HG03457 (cell line): ENCODE data around the gene SMOC2.

Experiments
- ATAC-seq: cut with Tn5 transposase; IDR thresholded peaks from one replicate; pipeline ENCODE4 v1.9.1; 2021; ENCODE audit warnings: moderate number of reproducible peaks; ENCODE audit not compliant: unreplicated experiment

The SMOC2 gene, protein sequence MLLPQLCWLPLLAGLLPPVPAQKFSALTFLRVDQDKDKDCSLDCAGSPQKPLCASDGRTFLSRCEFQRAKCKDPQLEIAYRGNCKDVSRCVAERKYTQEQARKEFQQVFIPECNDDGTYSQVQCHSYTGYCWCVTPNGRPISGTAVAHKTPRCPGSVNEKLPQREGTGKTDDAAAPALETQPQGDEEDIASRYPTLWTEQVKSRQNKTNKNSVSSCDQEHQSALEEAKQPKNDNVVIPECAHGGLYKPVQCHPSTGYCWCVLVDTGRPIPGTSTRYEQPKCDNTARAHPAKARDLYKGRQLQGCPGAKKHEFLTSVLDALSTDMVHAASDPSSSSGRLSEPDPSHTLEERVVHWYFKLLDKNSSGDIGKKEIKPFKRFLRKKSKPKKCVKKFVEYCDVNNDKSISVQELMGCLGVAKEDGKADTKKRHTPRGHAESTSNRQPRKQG

DNA sequence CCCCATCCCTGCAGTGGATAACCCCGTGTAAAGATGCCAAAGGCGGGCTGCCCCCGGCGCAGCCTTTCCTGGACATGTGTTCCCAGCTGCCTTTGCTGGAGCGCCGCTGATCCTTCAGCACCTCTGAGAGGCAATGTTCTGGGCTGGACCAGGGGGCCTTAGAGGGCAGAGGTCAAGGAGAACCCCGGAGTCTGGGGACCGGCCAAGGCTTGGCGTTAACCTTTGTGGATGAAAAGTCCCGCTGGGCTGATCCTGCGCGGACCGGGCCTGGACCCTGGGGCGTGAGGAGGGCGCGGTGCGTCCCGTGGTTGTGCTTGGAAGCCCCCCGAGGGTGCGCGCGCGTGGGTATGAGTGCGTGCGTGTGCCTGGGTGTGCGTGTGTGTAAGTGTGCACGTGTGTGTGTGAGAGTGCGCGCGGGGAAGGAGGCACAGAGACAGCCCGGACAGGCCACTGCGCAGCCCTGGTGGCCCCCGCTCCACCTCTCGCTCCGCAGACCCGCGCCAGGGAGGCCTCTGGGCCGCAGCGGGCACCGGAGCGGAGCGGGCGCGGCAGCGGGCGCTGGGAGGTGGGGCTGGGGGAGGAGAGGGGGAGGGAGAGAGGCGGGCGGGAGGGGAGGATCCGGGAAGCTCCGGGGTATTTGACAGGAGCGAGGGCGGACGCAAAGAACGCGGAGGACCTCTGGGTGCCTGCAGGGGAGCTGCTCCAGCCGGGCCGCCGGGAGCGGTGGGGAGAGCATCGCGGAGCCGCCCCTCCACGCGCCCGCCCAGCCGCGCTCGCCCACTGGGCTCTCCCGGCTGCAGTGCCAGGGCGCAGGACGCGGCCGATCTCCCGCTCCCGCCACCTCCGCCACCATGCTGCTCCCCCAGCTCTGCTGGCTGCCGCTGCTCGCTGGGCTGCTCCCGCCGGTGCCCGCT lies at the start of gene SMOC2:
Gene SMOC2, plus strand, starts transcription at position 665 of the 914 bp plus-strand sequence. Its CDS starts 187 bp downstream, at position 852.
- no peak for ATAC-seq

DNA sequence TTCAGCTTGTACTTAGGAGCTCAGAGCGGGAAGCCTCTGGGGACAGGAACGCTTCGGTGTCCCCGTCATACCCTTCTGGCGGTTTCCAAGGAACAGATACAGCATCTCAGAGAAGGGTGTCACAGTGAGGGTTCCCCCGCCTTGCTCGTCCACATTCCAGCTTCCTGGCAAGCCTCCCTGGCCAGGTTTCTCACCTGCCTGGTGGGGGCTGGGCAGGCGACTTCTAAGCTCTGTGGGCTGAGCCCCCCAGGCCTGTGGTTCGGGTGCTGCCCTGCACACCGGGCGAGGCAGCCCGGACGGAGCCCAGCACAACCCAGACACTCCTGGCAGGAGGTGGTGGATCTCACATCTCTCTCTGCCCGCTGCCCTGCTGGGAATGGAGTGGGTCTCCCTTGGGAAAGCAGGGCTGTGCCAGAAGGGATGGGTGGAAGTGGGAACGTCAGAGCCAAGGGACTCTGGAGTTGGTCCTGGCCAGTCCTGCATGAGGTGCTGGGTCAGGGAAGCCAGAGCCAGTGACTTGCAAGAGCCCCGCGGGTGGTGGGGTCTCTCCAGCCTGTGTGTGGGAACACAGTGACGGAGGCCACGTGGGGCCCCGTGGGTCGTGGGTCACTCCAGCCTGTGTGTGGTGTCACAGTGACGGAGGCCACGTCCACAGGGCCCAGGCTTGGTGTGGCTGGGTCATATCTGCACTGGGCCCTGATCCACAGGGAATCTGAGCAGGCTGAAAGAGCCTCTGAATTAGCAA lies 47.7 kb upstream of the SMOC2 start:
- ATAC-seq = no peak

DNA sequence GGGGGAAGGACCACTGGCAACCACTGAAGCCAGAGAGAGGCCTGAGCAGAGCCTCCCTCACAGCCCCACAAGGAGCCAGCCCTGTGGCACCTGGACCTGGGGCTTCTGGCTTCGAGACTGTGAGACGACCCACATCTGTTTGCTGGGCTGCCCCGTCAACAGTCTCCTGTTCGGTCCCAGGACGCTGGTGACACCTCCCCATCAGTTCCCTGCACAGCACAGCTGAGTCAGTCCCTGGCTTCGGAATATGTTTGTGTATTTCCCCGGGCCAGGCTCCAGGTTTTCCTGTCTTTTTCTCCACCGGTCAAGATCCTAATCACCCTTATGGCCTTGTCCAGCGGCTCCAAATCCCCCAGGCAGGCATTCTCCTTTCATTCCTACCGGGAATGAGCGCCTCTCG lies 46.4 kb upstream of the SMOC2 start:
- no peak for ATAC-seq

DNA sequence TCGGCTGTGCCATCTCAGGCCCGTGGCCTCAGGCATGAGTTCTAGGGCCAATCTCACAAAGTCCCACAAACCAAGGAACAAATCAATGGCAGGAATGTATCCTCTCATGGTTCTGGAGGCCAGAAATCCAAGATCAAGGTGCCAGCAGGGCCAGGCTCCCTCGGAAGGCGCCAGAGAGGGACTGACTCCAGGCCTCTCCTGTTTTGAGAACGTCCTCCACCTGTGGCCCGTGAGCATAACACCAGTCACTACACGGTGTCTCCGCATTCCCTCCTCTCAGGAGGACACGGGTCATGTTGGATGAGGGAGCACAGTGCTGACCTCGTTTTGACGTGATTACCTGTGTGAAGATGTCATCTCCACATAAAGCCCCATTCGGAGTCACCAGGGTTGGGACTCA lies 45.0 kb upstream of the SMOC2 start:
- ATAC-seq = no peak

DNA sequence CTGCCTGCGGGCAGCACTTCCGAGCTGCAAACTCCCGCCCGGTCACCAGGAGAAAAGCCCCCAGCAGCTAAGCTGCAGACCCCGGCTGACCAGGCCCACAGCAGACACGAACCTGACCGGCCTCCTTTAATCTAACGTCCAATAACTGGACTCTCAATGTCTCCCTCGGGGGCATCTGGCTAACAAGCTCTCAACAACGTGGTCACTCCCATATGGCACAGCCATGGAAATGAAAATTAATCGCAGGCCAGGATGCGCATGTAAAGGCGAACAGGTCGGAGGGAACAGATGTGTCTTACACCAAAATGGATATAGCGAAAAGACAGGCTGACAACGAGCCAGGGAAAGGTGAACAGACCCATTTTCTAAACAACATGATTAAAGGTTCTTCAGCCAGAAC lies 44.4 kb upstream of the SMOC2 start:
- ATAC-seq = no peak

DNA sequence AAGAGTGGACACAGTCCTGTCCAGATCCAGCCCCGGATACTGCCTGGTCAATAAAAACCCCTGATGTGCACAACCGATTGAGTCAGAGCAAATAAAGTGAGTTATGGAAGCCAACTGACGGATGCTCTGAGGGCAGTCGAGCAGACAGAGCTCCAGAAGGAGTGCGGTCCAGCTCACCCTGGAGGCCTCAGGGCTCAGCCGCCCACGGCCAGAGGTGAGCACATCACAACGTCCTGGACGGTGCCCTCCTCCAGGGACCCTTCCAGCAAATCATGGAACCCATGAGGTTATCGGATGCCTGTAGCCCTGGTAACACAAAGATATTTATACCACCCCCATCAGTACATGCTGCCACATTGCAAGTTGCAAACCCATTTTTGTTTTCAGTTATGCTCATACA lies 44.0 kb upstream of the SMOC2 start:
- ATAC-seq = no peak

DNA sequence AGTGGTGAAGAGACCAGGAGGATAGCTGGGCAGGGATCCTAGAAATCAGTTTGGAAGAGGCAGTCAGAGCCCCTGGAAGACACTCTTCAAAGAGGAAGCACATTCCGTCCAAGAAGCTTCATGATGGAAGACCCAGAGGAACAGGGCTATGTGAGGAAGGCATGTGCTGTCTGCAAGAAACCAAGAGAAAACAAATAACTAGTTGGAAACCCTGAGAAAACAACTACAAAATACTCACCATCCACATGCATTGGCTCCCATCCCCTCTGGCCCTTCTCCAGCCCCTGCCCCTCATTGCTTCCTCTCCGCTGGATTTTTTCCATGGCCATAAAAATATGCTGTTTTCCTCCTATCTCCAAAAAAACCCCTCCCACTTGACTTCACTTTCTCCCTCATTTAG lies 40.9 kb upstream of the SMOC2 start:
- ATAC-seq = no peak

DNA sequence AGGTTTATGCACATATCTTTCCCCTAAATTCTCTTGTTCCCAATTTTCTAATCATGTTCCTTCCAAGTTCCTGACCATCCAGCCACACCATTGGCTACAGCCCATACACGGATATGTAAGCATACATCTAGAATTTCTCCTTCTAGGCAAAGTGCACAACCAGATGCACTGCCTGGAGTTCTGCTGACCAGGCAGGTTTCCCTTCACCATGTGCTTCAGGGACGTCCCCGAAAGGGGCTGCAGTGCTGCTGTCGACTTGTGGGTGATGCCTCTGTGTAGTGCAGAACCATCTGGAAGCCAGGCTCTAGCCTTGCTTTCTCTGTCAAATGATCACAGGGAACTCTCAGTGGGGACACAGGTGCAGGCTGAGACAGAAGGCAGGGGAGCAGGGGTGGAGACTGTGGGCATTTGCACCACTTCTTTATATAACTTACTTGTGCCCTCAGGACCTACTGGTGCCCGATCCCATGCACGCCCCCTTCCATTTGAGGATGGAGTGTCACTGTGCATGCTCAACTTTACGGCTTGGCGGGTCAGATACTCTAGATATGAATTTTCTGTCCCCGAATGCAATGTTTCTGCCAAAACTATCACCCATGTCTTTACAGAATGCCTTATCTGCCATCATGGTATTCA lies 37.5 kb upstream of the SMOC2 start:
- ATAC-seq = no peak

DNA sequence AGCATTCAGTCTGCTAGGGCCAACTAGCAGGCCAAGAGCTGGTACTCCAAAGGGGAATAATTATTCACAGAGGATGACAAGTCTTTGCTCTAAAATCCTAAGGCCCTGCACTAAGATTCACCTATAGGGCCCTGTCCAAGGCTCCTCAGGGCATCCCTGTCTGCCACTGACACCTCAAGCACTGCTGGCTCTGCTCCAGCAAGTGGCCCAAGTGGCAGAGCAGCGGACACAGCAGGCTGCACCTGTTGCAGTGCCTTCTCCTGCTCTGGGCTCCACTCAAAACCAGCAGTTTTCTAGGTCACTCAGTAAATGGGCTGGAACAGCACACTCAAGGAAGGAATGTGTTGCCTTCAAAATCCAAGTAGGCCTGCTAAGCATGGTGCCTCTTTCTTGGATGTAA lies 36.4 kb upstream of the SMOC2 start:
- ATAC-seq = no peak

DNA sequence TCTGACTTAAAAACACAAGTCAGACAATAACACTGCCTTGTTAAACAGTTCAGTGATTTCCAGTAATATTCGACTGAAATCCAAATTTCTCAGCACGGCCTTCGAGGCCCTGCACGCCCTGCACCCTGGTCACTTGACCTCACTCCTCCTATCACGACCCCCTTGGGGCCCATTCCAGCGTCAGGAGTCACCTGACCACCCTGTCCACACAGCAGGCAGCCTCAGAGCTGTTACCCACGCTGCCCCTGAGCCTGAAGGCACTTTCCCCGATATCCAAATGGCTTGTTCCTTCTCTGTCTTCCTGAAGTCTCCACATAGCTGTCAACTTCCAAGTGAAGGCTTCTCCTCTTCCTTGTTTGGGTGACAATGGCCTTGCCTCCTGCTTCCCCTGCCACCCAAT lies 33.1 kb upstream of the SMOC2 start:
- no peak for ATAC-seq

DNA sequence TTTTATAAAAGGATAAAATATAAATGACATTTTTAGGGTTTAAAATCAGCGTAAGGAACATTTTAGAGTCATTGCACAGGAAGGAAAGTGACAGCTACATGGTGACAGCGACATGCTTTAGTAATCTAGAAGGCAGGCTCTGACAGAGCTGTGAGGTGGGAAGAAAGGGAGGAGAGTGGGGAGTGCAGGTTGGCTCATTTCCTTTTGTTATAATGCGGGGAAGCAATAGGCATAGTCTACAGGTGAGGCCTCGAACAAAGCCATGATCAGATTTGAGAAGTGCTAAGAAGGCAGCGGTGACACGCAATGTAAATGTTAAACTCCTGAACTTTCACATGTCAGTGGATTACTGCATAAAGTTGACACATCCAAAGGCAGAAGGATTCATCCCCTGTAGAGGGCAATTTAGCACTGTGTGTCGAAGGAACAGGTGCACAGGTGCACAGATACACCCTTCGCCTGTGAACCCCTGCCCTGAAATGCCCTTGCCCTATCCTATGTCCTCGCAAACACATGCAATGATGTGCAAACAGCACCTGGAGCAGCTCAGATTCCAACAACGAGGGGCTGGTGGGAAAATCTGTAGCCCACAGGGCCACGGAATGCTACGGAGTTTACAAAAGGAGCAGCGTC lies 32.4 kb upstream of the SMOC2 start:
- no peak for ATAC-seq

DNA sequence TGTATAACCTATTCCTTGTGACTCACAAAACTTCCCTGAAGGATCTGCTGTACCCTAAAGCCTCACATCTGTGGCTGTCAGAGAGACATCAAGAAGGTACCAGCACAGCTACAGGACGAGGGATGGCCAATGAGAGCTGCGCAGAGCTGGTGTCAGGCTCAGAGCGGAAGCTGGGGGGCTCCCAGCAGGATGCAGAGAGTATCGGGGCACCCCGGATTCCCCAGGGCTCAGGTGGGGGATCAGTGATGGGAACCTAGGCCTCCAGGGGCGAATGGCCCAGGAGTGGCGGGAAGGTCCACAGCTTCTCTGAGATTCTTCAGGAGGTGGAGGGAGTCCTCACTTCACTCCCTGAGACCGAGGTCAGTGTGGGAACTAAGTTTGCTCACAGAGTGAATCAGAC lies 30.9 kb upstream of the SMOC2 start:
- no peak for ATAC-seq

DNA sequence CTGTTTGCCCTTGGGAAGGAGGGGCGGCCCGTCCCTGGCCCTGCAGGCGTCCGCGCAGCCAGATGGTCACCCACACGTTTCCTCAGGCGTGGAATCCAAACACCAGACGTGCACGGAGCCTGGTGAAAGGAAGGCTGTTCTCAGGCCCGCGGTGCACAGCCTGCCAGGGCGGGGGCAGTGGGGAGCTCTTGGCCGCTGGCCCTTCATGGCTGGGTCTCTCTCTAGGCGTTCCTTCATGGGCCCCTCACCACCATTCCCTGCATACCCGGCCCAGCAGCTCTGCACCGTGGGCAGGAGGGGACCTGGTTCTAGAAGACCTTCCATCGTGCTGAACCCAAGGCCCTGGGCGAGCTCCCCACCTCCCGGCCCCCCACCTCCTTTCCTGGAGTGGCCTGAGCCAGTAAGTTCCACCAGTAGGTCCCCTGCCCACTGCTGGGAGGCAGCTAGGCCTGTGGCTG lies 30.4 kb upstream of the SMOC2 start:
- no peak for ATAC-seq

DNA sequence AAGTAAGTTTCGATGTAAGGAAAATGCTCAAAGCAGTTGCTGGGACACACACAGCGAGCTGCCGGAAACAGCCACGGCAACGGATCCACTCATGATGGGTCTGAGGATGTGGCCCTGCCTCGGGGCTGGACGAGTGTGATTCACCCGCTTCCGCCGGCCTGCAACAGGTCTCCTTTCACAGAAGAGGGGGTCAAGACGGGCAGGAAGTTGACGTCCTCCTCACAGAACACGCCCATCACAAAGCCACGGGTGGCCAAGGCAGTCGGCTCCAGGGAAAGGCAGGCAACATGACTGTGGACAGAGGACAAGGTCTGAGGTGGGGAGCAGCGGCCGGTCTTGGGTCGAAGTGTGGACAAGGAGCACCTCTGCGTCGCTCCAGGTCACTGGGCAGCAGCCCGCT lies 29.9 kb upstream of the SMOC2 start:
- no peak for ATAC-seq

DNA sequence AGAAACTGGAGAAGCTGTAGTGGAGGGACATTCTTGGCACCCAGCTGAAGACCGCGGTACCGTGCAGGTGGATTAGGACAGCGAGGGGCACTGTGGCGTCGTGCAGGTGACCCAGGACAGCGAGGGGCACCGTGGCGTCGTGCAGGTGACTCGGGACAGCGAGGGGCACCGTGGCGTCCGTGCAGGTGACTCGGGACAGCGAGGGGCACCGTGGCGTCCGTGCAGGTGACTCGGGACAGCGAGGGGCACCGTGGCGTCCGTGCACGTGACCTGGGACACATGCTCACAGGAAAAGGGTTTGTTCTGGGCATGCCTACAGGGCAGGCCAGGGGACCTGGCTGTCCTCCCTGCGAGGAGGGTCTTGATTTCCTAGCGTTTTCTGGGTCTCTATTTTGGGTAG lies 29.2 kb upstream of the SMOC2 start:
- ATAC-seq = no peak

DNA sequence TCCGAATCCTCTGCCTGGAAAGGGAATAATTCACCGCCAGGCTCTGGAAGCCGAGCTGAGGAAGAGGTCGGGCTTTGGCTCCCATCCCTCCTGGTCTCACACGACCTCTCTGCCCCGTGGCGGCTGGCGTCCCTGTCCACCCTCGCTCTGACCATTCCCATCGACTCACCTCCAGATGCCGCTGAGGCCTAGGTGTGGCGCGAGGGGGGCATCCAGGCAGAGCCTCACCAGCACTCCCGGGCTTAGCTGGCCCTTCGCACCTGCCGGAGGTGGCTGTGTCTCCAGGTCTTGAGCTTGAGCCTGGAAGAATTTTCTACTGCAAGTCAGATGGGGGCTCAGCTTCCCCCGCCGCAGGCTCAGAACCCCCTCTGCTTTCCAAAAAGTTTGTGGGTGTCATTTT lies 28.5 kb upstream of the SMOC2 start:
- ATAC-seq = no peak

DNA sequence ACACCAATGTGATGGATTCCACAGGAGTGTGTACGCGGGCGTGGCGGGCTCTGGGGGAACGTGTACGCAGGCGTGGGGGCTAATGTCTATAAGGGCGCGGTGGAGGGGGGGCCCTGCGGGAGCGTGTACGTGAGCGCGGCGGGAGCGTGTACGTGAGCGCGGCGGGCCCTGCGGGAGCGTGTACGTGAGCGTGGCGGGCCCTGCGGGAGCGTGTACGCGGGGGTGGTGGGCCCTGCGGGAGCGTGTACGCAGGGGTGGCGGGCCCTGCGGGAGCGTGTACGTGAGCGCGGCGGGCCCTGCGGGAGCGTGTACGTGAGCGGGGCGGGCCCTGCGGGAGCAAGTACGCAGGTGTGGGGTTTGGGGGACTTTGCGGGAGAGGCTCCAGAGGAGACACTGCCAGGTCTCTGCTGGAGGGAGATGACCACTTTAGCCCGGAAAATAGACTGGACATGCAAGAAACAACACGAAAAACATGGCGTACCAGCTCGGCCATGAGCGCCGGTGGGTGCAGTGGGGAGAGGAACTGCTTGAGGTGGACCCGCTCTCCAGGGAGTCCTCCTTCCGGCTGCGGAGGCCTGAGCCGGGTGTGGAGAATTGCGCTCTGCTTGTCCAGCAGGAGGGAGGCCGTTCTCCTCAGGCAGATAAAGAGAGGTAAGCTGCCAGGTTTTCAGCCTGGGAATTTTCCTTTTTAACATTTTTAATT lies 27.8 kb upstream of the SMOC2 start:
- ATAC-seq = no peak

DNA sequence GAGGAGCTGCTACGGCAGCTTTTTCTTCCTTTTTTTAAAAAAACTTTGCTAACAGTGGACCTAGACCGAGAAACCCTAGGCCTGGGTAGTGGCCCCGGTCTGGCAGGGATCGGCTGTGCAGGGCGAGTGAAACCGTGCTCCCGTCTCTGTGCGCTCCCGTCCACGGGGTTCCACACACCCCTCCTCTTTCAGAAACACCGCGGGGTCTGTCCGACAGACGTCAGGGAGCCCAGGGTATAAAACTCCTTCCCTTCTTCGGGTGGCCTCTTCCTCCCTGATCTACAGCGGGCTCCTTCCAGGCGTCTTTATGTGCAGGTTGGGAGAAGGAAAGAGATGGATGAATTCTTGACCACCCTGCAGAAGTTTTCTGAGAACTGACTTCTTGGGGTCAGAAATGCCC lies 27.1 kb upstream of the SMOC2 start:
- no peak for ATAC-seq

DNA sequence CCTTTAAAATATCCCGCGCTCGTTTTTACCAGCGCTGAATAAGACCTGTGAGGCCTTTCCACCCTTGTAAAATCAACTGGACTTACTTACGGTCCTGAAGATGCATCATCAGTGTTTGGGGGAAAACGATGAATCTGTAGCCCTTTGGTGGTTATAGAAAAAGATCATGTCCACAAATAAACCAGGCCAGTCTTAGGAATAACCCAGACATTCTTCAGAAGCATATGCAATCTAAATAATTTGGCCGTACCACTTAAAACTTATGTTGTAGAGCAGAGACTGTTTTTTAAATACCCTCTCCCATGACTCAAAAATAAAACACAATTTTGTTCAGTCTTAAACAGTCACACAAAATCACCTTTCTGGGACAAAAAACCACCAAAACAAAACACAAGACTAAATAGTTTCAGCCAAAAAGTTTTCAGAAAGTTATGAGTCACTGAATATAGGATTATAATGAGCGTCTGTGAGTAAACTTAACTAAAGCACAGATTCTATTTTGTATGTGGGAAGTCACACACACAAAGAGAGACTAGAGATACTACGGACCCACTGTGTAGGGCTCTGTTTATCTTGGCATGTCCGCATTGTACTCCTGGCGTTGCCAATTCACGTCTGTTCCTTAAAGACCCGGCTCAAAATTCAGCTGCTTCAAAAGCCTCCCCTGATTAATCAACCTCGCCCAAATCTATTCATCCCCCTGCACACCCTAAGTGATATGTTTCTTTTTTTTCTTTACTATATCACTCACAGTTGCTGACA lies 26.5 kb upstream of the SMOC2 start:
- ATAC-seq = no peak
